Activated CD4-positive, alpha-beta T cell treated with anti-CD3 and anti-CD28 coated beads, Interleukin-2, amount 50 U/mL, for 48 hours (primary cell): ENCODE data around the gene TUBA1C.
"Not testable (repeated sequence)": the region's sequence is repeated elsewhere in the genome, so short reads cannot be mapped to it uniquely, and the experiment has no call there.

ENCODE experiments used
- DNase-seq, 2 experiments: peaks; one replicate each; pipeline ENCODE4 v3.0.0-alpha.2; 2020

The TUBA1C gene

DNA sequence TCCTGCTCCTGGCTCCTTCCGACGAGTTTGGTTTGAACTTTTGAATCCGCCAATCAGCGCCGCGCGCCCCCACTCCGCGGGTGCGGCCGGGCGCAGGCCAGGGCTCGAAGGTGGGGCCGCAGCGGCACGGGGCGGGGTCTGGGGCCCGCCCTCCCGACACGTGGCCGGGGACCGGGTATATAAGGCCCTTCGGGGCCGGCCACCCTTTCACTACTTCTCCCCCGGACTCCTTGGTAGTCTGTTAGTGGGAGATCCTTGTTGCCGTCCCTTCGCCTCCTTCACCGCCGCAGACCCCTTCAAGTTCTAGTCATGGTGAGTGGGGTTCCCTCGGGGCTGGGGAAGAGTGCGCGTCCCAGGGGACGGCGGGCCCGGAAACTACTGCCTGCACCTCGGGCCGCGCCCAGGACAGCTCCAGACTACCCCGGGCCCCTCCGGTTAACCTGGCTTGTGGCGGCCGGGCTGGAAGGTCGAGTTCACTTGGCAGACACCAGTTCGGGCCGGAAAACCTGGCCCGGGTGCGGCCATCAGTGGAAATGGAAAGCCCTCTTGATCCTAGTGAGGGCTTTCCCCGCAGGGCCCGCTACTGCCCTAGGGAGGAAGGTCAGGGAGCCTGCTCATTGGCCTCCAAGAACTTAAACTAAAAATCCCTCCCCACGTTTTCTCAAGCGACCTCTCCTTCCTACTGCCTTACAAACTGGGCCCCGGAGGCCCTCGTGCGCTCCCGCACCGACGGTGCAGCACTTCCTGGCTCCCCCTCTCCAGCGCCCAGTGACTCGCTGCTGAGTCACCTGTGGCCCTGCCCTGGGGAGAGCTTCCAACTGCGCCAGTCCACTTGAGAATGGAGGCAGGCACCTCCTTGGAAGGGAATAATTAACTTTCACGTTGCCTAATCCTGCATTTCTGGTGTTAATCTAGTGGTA lies at the start of gene TUBA1C:
Gene TUBA1C (plus strand): TSS at position 210 of the 920 bp plus-strand sequence. CDS start 100 bp downstream, at position 310.
- DNase-seq, result peak; percentile 93 to 95

DNA sequence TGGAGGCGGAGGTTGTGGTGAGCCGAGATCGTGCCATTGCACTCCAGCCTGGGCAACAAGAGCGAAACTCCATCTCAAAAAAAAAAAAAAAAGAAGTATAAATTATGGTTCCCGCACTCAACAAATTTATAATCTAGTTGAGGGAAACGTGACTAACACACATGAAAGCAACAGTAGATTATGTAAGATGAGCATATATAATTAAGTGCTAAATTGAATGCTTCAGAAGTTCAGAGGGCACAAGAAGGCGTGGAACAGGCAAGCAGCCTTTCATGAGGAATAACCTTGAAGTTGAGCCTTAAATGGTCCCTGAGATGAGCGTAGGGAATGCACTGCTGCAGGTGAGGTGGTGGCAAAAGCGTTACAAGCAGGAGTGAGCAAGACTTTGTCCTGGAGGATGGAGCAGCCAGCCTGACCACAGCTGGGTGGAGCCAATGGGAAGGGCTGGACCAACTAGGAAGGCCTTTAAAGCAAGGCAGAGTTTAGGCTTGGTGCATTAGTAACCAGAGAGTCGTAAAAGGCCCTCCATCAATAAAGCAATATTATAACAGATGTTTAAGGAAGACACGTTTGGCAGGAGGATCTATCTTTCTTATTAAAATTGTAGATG lies 45.4 kb upstream of the TUBA1C start:
- DNase-seq, result no peak

DNA sequence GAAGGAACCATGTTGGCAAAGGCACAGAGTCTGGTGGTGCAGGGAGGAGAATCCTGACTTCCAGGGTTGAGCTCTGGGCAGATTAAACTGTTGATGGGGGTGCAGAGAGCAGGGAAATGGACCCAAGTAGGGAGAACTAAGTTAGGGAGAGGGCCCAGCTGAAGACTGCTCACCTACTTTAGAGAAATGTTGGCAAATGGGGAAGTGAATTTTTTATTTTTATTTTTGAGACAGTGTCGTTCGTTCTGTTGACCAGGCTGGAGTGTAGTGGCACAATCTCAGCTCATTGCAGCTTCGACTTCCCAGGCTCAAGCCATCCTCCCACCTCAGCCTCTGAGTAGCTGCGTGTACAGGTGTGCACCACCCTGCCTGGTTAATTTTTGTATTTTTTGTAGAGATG lies 43.9 kb upstream of the TUBA1C start:
- no peak for DNase-seq

DNA sequence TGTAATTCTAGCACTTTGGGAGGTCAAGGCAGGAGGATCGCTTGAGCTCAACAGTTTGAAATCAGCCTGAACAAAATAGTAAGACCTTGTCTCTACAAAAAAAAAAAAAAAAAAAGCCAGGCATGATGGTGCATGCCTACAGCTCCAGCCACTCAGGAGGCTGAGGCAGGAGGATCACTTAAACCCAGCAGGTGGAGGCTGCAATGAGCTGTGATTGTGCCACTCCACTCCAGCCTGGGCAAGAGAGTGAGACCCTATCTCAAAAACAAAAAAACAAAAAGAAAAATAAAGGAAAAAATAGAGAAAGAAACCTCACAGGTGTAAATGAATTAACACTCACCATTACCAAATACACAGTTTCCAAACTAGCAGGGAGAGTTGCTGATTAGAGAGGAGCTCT lies 41.8 kb upstream of the TUBA1C start:
- no peak for DNase-seq

DNA sequence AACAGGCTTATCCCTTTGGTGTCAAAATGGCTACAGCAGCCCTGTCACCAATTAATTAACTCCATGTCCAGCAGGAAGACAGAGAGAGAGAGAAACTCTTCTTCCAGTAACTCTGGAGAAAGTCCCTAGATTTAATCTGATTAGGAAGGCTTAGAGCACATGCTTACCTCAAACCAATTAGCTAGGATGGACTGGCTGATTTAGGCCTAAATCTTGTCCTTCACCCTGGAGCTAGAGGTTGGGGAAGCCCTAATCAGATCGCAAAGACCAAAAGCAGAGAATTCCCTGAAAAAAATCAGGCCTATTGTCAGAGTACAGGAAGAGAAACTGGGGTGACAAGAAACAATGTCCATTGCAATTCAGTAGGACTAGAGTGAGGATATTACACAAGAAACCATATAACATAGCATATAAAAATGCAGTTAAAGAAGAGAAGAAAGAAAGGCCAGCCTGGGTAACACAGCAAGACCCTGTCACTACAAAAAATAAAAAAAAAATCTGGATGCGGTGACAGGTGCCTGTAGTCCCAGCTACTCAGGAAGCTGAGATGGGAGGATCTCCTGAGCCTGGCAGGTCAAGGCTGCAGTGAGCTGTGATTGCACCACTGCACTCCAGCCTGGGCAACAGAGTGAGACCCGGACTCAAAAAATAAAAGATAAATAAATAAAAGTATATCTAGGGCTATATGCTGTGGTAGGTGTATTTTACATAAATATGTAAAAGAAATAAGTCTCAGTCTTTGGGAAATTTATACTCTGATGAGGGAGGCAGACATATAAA lies 41.1 kb upstream of the TUBA1C start:
- DNase-seq, result no peak

DNA sequence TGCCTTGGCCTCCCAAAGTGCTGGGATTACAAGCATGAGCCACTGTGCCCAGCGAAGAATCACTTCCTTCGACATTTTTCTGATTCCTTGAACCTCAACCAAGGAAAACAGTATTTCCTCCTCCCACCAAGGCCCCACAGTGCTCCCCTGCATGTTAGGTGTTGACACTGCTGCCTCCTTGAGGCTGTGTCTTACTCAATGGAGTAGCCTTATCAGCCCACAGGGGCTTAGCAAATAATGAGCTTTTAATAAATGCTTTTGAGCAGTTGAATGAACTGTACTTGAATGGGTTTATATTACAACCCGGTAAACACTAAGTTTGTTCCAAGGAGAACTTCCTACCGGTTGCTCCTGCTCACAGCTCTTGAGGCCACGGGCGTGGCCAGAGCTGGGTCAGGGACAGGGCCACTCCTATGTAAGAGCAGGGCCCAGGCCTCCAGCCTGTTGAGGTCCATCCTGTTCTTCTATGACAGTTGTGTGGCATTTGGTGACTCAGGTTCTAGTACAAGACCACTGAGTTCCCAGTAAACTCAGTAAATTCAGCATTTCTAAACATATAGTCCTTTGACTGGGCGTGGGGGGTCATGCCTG lies 39.2 kb upstream of the TUBA1C start:
- no peak for DNase-seq

DNA sequence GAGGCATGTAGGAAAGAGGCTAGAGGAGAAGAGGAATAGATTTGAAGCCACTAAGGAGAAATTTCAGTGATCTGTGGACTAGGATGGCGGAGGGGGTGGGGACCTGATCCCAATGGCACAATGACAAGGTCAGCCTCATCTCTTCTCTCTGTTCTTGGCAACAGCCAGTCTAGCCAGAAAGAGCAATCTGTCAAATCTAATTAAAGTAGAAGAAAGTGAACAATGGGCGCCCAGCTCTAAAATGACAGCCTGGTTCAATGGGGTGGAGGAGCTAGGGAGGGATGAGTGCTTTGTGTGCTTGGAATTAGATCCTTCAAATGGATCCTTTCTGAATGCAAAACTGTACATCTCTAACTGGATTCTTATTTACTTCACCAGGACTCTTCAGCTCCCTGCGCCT lies 37.2 kb upstream of the TUBA1C start:
- no peak for DNase-seq

DNA sequence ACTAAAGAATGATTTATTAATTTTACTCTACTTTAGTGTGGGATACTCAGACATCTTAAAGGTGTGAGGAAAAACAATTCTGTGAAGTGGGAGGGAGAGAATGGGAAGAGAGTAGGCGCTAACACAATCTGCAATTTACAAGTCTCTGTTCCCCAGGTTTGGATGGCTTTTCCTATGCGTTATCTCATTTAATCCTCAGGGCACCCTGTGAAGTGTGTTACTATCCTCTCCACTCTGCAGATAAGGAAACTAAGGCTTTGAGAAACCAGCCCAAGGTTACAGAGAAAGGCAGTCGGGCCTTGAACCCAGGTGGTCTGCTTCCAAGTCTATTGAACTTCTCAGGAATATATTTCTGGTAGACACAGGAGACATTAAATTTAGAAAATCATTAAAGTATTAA lies 36.2 kb upstream of the TUBA1C start:
- no peak for DNase-seq

DNA sequence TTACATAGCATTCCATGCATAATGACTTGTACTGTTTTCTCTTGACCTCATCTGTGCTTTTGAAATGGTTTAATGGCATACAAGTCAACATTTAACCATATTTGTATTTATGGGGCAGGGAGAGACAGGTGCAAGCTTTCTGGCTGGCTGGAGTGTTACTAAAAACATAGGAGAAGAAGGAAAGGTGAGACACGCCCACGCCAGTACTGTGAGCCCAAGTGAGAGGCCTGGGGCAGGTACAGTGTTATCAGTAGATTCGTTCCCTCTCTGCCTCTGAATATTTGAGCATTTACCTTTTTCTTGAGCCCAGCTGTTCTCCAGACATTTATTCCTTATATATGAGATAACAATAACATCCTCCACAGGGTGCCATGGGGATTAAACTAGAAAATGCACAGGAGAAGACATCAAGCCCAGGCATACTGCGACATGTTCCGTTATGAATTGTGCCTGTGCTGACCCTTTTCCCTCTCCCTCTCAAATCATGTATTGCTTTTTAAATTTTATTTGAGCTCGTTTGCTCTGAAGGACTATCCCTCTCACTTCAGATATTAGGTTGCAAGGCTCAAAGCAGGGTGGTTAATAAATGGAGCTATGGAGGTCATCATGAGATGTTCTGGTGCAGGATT lies 34.6 kb upstream of the TUBA1C start:
- DNase-seq, result no peak

DNA sequence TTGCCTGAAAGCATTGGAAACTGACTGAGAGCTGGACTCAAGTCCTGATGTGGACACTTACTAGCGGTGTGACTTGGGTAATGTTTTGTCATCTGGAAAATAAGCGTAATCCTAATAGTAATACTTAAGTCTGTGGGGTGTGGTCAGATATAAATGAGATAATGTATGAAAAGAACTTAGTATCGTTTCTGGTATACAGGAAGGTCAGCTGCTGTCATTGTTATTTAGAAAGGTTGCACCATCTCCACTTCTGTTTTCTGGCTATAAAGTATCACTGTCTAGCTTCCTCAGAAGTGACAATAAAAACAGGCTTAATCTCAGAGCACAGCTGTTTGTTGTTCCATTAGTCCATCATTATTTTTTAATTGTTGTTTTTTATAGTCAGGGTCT lies 34.1 kb upstream of the TUBA1C start:
- no peak for DNase-seq

DNA sequence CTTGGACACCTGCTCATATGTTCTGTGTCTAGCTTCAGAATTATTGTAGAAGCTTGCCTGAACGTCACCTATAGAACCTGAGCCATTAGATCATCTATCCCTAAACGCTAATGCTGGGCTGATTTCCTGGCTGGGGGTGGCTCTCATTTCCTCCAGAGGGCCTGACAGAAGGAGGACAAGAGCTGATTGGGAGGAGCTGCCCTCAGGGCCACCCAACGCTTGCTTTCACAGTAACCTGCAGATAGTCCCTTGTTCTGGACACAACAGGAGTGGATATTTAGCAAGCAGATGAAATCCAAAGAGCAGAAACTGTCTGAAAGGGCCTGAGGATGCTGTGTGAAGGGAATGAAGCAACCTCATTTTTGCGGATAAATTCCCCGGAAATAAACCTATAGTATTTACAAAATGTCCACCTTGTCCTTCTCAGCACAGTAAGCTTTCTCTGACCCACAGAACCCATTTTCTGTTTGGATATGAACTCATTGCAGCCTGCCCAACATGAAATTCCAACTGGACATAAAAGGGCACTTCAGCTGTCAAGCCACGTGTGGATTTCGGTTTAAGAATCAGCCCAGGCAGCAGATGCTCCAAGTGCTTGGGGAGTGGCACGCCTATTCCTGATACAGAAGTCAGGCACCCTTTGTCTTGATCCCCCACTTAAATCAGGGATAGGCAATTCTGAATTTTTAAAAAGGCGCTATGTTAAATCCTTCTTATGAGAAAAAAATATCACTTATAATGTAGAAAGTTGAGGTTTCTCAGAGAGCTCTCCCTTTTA lies 32.8 kb upstream of the TUBA1C start:
- no peak for DNase-seq

DNA sequence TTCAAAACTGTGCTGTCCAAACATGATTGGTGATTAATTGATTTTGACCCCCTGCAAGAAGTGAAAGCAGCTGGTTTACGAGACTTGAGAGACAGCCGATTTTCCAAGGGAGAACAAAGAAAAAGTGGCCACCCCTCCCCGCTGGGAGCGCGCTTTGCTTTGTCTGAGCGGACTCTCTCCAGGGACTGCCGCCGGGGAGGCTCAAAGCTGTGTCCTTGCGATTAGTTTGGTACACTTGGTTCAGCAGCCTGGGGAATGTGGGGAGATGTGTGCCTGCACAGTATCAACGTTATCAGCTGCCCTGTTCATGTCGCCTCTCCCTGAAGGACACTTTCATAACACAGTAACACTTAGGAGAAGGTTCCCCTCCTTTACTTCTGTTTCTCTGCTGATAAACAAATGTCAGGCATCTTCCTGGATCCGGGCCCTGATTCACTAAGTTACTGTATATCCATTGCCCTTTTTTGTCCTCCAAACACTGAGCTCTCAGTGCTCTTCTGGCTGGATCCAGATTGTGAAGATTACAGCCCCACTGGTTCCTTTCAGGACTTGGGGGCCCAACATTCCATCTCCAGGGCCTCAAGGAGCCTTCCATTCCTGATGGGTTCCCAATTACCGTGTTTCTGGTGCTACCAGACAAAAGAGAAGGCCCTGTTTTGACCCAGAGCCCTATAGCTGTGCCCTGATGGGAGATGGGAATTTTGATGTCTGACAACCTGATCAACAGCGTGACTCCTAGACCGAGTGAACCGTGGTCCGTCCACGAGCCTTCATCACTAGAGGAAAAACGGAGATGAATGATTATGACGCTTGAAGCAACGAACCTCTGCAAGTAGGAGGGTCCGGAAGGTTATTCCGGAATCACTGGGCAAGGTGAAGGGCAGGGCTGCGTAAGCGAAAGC lies 31.7 kb upstream of the TUBA1C start:
- DNase-seq, result no peak

DNA sequence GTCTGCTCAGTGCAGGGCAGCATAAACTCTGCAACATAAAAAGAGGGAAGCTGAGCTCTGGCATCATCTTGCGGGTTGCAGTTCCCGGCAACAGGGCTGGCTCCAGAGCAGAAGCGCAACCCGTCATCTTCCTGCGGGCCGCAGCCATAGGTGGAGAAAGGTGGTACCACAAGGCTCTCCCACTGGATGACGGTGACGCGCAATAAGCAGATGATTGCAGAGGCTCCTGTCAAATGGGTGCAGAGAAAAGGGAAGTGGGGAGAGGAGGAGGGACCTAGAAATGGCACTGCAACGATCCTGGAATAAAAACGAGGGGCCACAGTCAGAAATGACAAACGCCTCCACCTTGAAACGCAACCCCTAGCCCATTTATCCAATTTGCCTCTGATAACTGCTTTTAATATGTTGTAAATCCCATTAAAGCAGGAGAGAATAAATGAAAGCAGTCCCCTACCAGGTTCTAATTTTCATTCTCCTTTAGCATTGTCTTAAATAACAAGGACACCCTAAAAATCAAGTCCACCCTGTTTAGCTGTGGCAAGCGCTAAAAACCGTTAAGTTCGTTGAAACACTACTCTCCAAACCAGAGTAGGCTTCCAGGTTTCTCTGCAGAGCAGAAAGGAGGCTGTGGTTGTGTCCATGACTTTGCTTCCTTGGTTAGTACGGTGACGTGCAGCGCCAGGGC lies 30.9 kb upstream of the TUBA1C start:
- peak; percentile 5 to 8 for DNase-seq

DNA sequence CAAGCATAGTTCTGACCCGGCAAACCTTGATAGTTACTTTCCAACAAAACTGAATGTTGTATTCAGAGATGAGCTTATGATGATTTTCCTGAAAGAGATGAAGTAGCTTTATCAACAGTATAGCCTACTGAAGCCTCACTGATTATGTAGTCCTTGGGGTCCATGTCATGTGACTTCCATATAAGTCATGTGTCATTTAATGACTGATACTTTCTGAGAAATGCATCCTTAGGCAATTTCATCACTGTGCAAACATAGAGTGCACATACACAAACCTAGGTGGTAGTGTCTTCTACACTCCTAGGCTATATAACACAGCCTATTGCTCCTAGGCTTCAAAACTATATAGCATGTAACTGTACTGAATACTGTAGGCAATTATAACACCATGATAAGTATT lies 28.5 kb upstream of the TUBA1C start:
- DNase-seq, result no peak

DNA sequence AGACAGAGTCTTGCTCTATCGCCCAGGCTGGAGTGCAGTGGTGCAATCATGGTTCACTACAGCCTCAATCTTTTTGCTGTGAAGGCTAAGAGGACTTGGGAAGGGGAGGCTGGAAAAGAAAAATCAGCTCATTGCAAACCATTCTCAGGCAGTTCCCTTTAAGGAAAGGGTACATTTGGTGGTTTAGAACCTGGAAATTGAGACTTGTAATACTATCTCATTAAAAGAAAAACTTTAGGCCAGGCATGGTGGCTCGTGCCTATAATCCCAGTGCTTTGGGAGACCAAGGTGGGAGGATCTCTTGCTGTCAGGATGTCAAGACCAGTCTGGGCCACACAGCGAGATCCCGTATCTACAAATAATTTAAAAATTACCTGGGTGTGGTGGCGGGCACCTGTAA lies 21.3 kb upstream of the TUBA1C start:
- no peak for DNase-seq

DNA sequence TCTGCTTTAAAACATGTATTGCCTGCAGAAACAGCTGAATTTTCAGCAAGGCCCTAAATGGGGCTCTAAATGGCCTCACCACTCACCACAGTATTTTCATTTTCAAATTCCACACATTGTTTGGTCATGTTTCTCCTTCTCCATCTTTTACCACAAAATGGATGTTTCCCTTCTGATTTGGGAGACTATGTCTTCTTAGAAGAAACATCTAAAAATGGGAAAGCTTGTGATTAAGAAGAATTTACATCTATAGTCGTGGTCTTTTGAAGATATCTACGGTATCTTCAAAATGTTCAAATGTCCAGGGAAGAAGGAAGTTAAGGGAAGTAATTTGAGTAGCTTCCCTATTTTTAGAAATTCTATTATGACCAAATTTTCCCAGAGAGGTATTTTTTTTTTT lies 20.7 kb upstream of the TUBA1C start:
- no peak for DNase-seq

DNA sequence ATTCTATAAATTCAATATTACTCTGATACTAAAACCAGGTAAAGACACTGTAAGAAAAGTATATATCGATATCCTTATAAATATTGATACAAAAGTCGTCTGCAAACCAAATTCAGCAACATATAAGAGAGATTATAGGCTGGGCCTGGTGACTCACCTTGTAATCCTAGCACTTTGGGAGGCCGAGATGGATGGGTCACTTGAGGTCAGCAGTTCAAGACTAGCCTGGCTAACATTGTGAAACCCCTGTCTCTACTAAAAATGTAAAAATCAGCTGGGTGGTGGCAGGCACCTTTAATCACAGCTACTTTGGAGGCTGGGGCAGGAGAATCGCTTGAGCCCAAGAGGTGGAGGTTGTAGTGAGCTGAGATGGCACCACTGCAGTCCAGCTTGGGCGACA lies 13.5 kb upstream of the TUBA1C start:
- DNase-seq, result no peak

DNA sequence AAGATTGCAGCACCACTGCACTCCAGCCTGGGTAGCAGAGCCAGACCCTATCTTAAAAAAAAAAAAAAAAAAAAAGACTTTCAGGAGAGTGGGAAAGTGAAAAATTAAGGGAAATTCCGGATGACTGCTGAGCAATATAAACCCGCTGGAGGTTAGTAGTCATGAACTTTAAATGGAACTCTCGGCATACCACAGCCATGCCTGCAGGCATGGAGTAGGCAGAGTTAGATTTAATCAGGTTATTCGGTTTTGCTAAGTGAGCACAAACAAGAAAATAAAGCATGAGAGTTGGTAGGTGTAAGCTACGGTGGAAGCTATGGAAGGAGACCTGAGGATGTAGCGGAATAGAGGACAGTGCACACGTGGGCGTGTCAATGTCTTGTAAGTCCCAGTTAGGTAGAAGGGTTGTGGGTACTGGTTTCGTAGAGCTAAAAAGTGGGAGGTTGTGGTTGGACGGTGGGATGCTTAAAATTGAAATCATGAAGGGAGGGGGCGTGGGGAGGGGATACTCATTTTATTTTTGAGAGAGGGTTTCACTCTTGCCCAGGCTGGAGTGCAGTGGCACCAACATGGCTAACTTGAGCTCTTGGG lies 11.8 kb upstream of the TUBA1C start:
- DNase-seq, result no peak

DNA sequence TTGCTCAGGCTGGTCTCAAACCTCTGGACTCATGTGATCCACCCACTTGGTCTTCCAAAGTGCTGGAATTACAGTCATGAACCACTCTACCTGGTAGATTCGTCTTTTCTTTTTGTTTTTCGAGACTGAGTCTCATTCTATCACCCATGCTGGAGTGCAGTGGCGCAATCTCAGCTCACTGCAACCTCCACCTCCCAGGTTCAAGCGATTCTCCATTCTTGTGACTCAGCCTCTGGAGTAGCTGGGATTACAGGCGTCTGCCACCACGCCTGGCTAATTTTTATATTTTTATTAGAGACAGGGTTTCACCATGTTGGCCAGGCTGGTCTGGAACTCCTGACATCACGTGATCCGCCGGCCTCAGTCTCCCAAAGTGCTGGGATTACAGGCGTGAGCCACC lies 9.4 kb upstream of the TUBA1C start:
- DNase-seq, result not testable (repeated sequence)
